Umbilical cord (tissue), 2 donors: ENCODE measurements around the gene PLIN4. TPM values are rescaled to one million over a fixed set of nuclear protein-coding genes. Genes with fewer than 3 reads are reported as not detected.

Experiments
- DNase-seq: peaks from one replicate; pipeline ENCODE4 v3.0.0-alpha.2; 2015; ENCODE audit warnings: low spot score
- total RNA-seq: library from RNA; depleted of rRNA; stranded (reverse); fragments of >200 nt; gene quantifications from one replicate; pipeline ENCODE4 v1.2.3, GENCODE V29; 2014; ENCODE audit warnings: low replicate concordance; ENCODE audit not compliant: insufficient read depth

PLIN4 gene
- total RNA-seq, 1 donor from 2014 or later, result 0.96 TPM

GRCh38 chr19:4493104-4493928 is 25.0 kb downstream of the PLIN4 start:
- no peak for DNase-seq

- DNase-seq, result no peak
These were observed 25.8 kb downstream of the PLIN4 start for GRCh38 chr19:4492337-4493103.

- DNase-seq, result no peak
These were observed 26.8 kb downstream of the PLIN4 start for GRCh38 chr19:4491446-4491845.

- DNase-seq, result no peak
These were observed 29.8 kb downstream of the PLIN4 start for GRCh38 chr19:4488496-4488895.

GRCh38 chr19:4487572-4487971 is 30.7 kb downstream of the PLIN4 start:
- DNase-seq, result no peak

- DNase-seq, result no peak
These were observed 34.9 kb downstream of the PLIN4 start for GRCh38 chr19:4483385-4483784.

- no peak for DNase-seq
These were observed 35.4 kb downstream of the PLIN4 start for GRCh38 chr19:4482721-4483364.

- DNase-seq, result no peak
These were observed 41.1 kb downstream of the PLIN4 start for GRCh38 chr19:4477034-4477801.

GRCh38 chr19:4474514-4475022 is 43.7 kb downstream of the PLIN4 start:
- DNase-seq, result peak; percentile 87

GRCh38 chr19:4473763-4474513 is 44.3 kb downstream of the PLIN4 start:
- no peak for DNase-seq

- no peak for DNase-seq
These were observed 45.1 kb downstream of the PLIN4 start for GRCh38 chr19:4473011-4473762.

GRCh38 chr19:4472174-4472974 is 45.9 kb downstream of the PLIN4 start, which contains the start of gene HDGFL2:
Gene HDGFL2, plus strand, starts transcription at chr19:4472297. Its CDS starts 54 bp downstream, at chr19:4472351.
- no peak for DNase-seq

GRCh38 chr19:4471403-4472173 is 46.7 kb downstream of the PLIN4 start:
- peak; percentile 100 for DNase-seq

- DNase-seq, result no peak
These were observed 50.5 kb downstream of the PLIN4 start for GRCh38 chr19:4467835-4468234.

GRCh38 chr19:4464815-4465581 is 53.3 kb downstream of the PLIN4 start:
- no peak for DNase-seq

GRCh38 chr19:4457654-4458395 is 60.5 kb downstream of the PLIN4 start, which contains the start of gene UBXN6:
Gene UBXN6, minus strand, starts transcription at chr19:4457794. Its CDS starts 97 bp downstream, at chr19:4457697.
- DNase-seq, result peak; percentile 99
